HG03521 (cell line): ENCODE results near the gene NT5DC2.

Experiments used
- ATAC-seq: cut with Tn5 transposase; IDR thresholded peaks from one replicate; pipeline ENCODE4 v1.9.1; 2021; ENCODE audit warnings: mild to moderate bottlenecking, moderate library complexity; ENCODE audit not compliant: unreplicated experiment

NT5DC2 gene

GRCh38 chr3:52525680-52526561 lies 7.7 kb downstream of the NT5DC2 start:
- no peak for ATAC-seq

GRCh38 chr3:52524752-52525679 lies 8.6 kb downstream of the NT5DC2 start:
- no peak for ATAC-seq

GRCh38 chr3:52524258-52524751 lies 9.4 kb downstream of the NT5DC2 start:
- ATAC-seq: no peak

GRCh38 chr3:52523386-52524257 lies 10.0 kb downstream of the NT5DC2 start:
- ATAC-seq: no peak

GRCh38 chr3:52522651-52523251 lies 10.9 kb downstream of the NT5DC2 start:
- no peak for ATAC-seq

- ATAC-seq: no peak
Observed at GRCh38 chr3:52521881-52522650, 11.6 kb downstream of the NT5DC2 start.

GRCh38 chr3:52521488-52521824 lies 12.2 kb downstream of the NT5DC2 start:
- no peak for ATAC-seq

- ATAC-seq: no peak
Observed at GRCh38 chr3:52520716-52521487, 12.8 kb downstream of the NT5DC2 start.

- no peak for ATAC-seq
Observed at GRCh38 chr3:52520141-52520667, 13.5 kb downstream of the NT5DC2 start.

- ATAC-seq: no peak
Observed at GRCh38 chr3:52519445-52520140, 14.1 kb downstream of the NT5DC2 start.

GRCh38 chr3:52518723-52519444 lies 14.8 kb downstream of the NT5DC2 start:
- ATAC-seq: no peak

- ATAC-seq: no peak
Observed at GRCh38 chr3:52517796-52518722, 15.6 kb downstream of the NT5DC2 start.

GRCh38 chr3:52516509-52517195 lies 17.0 kb downstream of the NT5DC2 start:
- ATAC-seq: no peak

- ATAC-seq: no peak
Observed at GRCh38 chr3:52515192-52515591, 18.5 kb downstream of the NT5DC2 start.

GRCh38 chr3:52514576-52514975 lies 19.1 kb downstream of the NT5DC2 start:
- ATAC-seq: no peak

- no peak for ATAC-seq
Observed at GRCh38 chr3:52513281-52513680, 20.4 kb downstream of the NT5DC2 start.
